Activated CD4-positive, alpha-beta T cell treated with anti-CD3 and anti-CD28 coated beads for 48 hours (primary cell): ENCODE measurements around the gene WDR6.

ENCODE experiments used
- DNase-seq: peaks from one replicate; pipeline ENCODE4 v3.0.0-alpha.2; 2020

WDR6 gene

DNA sequence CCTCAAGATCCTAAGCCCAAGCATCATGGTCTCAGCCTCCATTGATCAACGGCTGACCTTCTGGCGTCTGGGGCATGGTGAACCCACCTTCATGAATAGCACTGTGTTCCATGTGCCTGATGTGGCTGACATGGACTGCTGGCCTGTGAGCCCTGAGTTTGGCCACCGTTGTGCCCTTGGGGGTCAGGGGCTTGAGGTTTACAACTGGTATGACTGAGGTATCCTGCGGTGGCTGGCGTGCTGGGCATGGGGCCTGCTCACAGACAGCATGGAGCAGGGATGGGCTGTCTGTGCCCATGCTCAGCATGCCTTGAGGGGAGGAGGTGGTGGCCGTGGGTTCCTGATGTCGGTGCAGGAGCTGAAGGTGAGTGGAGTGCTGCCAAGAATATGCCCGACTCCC is 7.9 kb downstream of the WDR6 start:
- no peak for DNase-seq

DNA sequence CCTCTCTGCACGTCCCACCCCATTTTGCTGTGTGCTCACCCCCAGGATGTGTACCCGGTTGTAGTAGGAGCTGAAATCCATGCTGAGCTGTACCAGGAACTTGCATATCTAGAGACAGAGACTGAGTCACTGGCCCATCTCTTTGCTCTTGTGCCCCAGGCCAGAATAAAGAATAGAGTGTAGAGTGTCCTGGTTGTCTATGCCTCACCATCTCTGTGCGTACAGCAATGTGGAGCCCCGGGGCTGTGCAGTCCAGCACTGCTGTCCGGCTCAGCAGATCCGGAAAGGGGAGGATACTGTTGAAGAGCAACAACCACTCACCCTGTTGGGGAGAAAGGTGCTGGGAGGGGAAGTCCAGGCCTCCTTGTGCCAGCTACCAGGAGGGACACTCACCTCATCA is 8.6 kb downstream of the WDR6 start:
- no peak for DNase-seq

DNA sequence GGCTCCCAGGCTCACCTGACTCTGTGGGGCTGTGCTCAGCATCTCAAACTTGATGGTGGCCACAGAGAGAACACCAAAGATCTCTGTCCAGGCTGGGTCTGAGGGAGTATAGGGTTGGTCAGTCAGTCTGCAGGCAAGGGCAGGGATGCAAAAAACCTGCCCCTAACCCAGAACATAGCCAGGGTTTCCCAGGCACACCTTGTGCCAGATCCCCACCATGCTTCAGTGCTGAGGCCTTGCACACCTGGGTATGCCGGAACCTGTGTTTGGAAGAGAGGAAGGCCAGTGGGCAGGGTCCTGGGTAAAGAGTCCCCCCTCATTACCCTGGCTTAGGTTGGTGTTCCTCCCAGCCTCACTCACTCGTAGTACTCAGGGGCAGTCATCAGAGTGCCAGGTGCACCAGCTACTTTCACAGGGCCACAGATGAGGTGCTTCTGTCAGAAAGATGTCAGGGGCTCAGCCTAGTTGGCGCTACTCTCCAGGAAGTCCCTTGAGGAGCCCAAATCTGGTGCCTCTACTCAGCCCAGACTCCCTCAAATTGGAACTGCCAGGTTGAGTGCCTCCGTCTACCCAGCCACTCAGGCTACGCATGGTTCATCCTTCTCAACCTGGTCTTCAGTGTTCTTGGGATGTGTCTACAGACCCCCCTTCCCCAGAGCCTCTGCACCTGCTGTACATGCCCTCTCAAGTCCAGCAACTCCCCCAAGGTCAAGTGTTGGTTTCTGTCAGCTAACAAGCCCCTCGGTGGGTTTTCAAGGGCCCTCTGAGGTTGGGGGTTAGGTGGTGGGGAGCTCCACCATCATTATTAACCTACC is 9.4 kb downstream of the WDR6 start:
- no peak for DNase-seq

DNA sequence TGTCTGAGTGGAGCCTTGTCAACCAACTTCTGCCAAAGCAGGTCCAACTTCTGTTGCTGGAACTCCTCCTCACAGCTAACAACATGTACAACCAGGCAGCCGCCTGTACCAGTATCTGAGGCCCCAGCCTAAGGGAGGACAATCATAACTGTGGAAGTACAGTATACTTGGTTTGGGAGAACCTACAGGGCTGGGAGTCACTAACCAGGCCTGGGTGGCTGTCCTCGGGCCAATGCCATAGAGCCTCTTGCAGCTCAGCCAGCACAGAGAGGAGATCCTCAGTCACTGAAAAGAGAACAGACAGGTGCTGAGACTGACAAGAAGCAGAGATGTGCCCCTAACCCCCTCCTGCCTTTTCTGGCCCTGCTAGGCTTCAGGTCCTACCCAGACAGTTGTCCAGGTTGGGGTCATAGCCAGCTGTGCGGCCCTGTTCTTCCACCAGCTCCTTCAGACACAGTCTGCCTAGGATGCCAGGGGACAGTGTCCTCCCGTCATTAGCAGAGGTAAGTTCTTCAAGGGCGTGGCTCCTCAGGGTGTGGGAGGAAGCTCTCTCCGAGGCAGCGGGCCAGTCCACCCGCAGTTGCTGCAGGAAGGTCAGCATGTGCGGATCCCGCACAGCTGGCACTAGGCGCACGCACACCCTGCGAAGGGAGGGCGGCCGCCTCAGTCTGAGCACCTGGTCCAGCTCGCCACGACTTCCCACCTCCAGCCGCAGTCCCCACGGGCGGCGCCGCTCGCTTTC is 10.2 kb downstream of the WDR6 start:
- no peak for DNase-seq

DNA sequence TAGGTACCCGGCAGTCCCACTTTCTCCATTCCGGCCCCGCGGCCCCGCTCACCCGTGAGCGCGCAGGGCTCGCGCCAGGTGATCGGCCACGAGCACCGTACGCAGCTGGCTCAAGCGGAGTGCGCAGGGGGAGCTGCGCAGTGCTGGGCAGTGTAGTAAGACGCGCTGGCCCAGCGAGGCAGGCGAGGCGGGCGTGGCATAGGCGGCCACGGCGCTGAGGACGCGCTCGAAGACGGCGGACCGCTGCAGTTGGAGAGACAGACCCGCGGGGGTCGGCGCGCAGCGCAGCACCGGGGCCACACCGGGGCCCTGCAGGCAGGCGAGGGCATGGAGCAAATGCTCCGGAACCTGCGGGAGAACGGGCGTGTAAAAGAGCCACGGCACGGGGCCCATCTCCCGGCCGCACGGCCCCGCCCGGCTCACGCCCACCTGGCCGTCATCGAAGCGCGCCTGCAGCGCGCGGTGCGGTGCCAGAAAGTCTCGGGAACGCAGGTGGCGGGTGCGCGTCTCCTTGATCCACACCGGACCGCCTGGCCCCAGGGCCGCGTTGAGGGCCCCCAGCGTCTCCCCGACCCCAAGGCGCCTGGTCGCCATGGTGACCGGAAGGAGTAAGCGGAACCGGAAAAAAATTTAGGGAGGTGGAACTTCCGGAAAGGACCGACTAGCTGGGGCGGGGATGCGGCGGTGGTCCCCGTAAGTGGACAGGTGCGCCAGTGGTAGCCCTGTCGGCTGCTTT is 10.9 kb downstream of the WDR6 start, which contains the start of gene DALRD3:
TSS of gene DALRD3 (minus strand) at position 610 of the 736 bp plus-strand sequence. CDS start at position 594, 16 bp downstream.
- peak; percentile 70 for DNase-seq

DNA sequence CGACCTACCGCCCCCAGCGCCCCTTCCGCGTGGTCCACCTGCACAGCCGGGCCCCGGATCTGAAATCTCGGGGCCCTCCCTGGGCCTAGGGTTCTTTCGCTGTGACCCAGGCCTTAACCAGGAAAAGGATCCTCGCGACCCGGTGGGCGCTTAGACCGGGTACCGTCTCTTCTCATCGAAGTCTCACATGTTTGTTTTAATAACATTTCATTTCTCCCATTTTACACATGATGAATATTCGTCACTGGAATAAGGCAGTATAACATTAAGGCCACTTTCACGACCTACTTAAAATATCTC is 11.5 kb downstream of the WDR6 start:
- DNase-seq: no peak

DNA sequence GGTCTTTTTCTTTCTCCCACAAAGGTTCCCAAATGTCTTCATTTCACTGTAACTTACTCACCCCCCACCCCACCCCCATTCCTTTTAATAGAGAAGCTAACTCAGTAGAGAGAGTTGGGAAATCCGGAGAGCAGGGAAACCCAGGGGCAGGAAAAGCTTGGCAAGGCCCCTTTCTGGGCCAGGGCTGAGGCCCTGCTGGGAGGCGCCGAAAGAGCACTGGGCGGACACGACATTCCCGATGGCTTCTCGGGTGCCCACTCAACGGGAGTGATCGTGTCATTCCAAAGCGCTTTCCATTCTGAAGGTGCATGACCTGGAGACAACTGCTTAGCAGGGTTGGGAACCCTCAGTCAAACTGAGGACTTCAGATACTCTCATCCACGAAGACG is 12.7 kb downstream of the WDR6 start:
- DNase-seq: no peak

DNA sequence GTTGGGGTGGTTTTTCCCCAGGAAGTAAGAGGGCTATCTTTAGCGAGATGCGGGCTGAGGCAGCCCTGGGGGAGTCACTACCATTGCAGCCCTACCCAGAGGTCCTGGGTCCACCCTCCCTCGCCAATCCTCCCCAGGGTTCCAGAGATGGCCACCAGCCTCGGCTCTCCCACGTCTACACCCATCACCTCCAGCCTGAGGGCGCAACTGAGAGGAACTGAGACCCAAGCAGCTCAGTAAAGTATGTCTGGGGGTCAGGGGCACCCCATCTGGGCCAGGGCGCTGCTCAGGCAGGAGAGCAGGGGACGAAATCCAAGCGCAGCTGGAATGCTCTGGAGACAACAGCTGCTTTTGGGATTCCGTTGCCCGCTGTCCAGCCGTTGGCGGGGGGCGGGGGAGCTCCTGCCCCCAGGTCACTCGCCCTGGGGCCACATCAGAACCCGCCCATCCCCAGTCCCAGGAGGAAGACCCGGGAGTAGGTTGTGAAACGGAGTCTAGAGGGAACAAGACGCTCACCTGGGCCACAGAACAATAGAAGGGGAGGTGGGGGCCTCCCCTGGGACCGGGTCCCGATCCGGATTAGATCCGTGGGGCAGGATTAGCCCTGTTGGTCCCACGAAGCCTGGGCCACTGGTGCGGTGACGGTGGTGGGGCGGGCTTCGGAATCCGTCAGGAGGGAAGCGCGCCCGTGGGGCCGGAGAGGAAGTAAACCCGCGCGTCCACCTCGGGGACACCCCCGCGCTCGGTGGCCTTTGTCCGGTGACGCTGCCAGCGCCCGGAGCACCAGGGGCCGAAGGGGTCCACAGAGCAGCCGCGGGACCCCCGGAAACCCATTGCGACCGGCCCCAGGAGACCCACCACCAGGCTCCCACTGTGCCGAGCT is 13.4 kb downstream of the WDR6 start:
- DNase-seq: peak; percentile 49

DNA sequence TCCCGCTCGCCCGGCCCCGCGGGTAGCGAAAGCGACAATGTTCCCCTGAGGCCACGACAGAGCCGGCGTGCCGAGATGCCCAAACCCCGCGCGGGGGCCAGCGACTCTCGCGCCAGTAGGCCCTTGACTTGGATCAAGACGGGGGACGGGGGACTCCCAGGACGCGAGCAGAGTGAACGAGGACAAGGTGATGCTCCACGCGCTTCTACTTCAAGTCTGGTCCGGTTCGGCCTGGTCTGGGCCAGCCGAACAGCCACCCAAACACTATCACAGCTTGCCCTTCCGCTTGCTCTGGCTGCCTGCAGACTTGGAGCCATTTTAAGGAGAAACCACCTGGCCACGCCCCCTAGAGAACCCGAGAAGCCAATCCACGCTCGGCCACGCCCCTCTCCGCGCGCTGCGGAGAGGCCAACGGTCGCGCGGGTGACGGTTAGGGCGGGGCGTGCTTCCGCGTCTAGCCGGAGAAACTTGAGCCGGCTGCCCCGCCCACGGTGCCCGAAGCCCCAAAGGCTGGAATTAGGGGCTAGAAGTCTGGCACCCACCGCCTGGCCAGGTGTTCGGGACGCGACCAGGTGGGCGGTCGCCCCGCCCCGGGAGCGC is 14.1 kb downstream of the WDR6 start:
- DNase-seq: peak; percentile 99

DNA sequence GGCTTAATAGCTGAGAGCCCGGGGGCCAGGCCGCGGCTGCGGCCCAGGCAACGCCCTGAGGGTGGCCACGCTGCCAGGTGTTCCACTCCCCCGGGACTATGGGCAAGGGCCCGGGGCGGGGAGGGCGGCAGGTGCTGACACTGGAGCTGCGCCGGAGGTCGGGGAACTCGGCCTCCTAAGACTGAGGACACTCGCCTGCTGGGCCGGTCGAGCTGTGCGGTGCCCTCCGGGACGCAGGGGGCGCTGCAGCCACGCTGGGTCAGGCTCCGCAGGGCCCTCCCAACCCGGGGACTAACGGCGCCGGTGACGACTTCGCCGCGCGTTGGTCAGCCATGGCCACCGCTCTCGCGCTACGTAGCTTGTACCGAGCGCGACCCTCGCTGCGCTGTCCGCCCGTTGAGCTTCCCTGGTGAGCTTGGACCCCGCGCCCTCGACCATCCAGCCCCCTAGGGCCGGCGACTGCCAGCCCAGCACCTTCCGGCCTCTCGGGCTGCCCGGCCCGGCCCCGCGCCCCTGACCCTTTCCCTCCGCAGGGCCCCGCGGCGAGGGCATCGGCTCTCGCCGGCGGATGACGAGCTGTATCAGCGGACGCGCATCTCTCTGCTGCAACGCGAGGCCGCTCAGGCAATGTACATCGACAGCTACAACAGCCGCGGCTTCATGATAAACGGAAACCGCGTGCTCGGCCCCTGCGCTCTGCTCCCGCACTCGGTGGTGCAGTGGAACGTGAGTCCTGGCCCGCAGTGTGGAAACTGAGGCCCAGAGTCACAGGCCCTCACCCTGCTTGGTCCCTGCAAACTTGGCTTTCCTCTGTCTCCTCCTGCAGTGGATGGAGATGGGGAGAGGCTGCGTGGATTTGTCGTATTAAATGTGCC is 14.9 kb downstream of the WDR6 start, which contains the start of gene NDUFAF3:
TSS of gene NDUFAF3 (plus strand) at position 309 of the 875 bp plus-strand sequence. CDS start at position 333, 24 bp downstream.
- DNase-seq: peak; percentile 95

DNA sequence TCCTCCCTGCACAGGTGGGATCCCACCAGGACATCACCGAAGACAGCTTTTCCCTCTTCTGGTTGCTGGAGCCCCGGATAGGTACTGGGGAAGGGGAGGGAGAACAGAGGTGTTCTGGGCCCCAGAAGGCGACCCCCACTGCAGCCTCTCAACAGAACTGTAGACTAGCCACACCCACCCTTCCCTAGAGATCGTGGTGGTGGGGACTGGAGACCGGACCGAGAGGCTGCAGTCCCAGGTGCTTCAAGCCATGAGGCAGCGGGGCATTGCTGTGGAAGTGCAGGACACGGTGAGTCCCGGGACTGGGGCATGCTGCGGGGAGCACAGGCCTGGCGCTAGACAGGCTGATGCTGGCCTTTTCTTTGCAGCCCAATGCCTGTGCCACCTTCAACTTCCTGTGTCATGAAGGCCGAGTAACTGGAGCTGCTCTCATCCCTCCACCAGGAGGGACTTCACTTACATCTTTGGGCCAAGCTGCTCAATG is 15.5 kb downstream of the WDR6 start:
- DNase-seq: no peak

DNA sequence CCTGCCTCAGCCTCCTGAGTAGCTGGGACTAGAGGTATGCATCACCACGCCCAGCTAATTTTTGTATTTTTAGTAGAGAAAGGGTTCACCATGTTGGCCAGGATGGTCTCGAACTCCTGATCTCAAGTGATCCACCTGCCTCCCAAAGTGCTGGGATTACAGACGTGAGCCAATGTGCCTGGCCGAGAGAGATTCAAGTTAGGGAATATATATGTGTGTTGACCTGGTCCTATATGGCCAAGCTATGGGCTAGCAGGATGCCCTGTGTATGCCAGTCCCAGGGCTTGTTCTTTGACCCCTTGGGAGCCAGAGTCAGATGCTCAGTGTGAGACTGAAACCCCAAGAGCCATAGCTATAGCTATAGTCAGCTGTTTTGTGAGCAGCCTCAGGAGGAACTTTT is 16.6 kb downstream of the WDR6 start:
- DNase-seq: no peak

DNA sequence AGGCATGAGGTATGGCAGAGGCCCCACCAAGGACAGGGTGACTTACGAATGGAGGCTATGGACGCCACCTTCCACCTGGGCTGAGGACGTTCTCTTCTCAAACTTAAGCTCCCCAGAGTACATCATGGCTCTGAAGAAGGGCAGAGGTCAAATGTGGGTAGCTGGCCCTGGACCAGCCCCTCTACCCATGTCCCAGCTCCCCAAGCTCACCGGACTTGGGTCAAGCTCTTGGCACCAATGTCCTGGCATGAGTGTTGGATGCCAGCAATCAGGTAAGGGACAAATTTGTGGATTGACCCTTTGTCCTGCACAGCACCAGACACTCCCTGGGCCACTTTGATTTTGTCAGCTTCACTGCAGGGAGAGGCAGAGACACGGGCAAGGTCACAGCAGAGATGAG is 17.3 kb downstream of the WDR6 start:
- no peak for DNase-seq

DNA sequence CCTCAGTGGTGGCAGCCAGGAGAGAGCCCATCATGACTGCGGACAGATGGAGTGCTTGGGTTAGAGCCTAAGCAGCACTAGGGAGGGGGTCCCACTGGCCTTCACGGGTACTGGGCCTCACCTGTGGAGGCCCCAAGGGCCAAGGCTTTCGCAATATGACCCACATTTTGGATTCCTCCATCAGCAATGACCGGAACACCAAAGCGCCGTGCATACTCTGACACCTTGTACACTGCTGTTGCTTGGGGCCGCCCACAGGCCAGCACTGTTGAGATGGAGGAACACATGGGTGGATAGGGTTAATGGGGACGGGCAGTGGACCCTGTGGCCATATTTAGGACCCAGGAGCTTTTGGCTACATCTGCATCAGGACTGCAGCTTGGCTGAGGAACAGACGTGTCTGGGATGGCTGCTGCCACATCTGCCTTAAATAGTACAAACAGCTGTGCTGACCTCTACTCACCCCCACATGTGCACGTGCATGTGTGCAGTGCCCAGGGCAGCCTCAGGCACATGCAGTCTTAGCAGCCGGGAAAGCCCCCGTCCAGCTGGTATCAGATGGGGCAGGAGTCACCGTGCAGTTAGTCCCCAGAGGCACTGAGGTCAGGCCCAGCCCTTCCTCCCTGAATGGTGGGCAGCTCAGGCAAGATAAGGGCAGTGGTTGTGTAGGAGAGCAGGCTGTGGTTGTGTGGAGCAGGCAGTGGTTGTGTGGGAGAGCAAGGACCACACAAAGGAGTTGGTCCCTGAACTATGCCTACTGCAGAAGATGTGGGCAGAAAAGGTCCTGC is 18.0 kb downstream of the WDR6 start:
- no peak for DNase-seq

DNA sequence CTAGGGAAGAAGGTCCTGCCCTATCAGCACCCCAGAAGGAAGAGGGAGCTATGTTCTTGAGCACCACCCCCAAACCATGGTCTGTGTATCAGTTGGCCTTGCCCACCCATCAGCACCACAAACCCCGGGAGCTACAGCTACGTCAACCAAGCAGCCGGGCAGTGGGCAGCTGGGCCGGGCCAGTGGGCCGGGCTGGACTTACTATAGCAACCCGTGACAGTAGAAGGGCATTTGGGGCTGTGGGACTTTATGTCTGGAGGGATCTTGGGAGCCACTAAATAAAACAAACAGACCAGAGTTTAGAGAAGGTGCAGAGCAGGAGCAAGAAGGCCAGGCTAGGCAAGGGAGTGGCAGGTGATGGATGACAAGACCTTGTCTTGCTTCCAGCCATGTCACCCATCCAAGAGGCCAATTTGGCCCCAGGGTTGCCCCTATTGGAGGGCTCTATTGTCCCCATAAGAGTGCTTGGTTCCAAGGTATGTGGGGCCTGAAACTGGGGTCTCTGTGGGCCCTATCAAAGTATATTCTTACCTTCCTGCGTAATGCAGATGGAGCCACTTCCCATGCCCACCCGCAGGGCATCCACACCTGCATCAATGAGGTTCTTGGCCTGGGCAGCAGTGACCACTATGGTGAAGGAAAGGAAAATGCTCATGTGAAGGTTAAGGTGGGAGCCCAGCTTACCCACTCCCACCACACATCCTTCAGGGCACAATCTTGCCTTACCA is 18.8 kb downstream of the WDR6 start:
- DNase-seq: no peak

DNA sequence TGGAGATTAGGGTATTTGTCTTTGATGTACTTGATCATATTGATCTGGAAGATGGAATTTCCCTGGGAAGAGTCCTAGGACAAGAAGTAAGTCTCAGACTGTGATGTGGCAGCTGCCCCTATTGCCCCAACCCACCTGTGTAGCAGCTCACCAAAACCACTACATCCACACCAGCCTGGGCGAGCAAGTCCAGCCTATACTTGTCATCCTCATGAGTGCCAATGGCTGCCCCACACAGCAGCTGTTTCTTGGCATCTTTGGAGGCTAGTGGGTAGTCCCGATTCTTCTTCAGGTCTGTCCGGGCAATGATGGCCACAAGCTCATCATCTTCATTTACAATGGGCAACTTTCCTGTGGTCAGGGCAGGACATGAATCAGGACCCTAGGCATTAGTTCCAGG is 19.3 kb downstream of the WDR6 start:
- no peak for DNase-seq

DNA sequence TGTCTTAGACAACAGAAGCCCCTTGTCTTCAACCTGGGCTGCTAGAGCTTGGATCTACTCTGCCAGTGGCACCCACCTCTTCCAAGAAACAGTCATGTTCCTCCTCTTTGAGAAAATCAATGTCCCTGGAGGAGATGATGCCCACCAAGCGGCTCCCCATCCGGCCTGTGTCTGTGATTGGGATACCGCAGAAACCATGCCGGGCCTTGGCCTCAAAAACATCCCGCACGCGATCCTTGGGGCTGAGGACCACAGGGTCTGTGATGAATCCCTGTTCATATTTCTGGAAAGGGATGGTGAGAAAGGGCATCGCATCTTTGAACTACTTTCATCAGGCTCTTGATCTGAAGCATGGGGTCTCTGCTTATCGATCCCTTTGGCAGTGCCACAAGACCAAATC is 20.4 kb downstream of the WDR6 start:
- DNase-seq: no peak

DNA sequence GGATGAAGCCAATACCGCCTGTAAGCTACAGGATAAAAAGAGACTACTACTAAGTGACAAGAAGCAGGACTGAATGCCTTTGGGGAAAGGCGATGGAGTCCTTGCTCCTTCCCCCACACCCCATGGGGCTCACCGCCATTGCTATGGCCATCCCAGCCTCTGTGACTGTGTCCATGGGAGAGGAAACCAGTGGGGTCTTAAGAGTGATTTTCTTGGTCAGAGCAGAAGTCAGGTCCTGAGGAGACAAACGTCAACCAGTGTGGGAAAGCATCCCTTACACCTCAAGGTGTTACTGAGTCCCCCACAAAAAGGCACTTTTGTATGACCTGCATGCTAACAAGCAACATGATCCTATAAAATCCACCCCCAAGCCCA is 21.1 kb downstream of the WDR6 start:
- no peak for DNase-seq
